Non-pigmented ciliary epithelial cell (primary cell): ENCODE data around the gene EPB41L4B.
"Not testable (repeated sequence)": the region's sequence is repeated elsewhere in the genome, so short reads cannot be mapped to it uniquely, and the experiment has no call there.

Experiments
- DNase-seq: peaks from one replicate; pipeline ENCODE4 v3.0.0-alpha.2; 2010; ENCODE audit warnings: low read depth

EPB41L4B gene

DNA sequence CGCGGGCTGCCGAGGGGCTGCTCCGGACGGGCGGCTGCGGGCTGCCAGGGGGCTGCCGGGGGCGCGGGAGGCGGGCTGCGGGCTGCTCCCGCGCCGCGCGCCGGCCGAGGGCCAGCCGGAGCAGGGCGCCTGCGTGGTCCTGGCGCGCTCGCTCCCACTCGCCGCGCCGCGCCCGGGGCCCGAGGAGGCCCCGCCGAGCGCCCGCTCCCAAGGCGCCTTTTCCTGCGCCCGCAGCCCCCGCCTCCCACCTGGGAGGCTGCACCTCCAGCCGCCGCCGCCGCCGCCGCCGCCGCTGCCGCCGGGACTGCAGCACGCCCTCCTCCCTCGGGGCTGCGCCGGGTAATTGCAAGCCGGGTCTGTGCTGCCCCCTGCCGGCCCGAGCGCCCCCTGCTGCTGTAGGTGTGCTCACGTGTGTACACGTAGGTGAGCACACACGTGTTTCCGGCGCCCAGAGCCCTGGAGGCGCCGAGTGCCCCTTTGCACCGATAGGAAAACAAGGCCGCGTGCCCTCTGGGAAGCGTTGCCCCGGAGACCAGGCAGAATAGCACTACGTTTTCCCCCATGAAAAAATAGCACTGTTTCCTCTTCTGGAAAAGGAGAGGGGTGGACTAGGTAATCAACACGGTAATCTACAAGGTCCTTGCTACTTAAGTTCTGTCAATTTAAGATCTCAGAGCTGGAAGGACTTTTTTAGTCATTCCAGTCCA is at the start of gene EPB41L4B:
Gene EPB41L4B, minus strand, starts transcription at position 318 of the 707 bp plus-strand sequence. CDS start 613 bp downstream, outside the sequence.
- no peak for DNase-seq

DNA sequence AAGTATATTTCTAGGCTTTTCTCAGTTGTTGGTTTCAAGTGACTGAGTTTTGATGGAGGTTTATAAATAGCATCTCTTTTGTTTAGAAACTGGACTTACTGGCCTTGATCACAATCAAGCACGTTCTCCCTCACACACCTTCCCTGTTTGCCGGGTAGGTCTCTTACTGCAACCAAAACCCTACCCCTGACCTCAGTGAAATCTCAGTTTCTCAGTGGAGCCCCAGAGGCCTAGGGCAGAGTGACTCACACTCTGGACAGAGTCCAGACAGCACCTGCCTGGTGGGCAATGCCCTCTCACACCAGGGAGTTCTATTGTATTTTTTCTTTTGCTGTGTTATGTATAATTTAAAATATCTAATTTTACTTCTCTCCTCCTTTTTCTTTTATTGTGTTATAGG is 48.4 kb upstream of the EPB41L4B start:
- DNase-seq: no peak

DNA sequence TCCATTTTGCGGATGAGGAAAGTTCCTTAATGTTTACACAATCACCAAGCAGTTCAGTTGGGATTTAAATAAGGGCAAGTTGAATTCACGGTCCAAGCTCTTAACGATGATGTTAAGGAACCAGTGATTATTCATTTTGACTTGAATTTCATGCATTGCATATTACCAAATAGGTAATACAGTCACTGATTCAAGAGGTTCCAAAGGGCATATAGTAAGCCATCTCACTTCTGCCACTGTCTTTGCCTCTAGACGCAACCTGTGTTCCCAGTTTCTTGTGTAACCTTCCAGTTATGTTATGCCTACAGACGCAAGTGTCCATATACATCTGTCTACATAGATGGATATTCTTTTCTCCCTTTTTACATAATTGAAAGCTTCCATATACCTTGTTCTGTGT is 39.9 kb upstream of the EPB41L4B start:
- no peak for DNase-seq

DNA sequence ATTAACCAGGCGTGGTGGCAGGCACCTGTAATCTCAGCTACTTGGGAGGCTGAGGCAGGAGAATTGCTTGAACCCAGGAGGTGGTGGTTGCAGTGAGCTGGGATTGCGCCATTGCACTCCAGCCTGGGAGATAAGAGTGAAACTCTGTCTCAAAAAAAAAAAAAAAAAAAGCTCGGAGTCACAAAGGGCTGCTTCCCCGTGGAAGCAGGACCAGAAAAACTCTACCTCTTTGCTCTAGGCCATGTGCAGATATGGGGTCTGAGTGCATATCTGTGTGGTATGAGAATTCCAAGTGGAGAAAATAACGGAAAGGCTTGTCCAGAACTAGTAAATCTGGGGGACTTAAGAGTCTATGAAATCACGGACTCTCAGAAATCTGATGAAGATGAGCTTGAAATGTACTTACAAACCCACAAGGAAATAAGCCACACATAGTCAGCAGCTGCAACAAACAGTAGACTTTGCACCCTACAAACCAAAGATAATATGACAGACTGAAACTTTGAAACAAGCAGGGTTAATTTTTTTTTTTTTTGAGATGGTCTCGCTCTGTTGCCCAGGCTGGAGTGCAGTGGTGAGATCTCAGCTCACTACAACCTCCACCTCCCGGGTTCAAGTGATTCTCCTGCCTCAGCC is 38.2 kb upstream of the EPB41L4B start:
- DNase-seq: not testable (repeated sequence)

DNA sequence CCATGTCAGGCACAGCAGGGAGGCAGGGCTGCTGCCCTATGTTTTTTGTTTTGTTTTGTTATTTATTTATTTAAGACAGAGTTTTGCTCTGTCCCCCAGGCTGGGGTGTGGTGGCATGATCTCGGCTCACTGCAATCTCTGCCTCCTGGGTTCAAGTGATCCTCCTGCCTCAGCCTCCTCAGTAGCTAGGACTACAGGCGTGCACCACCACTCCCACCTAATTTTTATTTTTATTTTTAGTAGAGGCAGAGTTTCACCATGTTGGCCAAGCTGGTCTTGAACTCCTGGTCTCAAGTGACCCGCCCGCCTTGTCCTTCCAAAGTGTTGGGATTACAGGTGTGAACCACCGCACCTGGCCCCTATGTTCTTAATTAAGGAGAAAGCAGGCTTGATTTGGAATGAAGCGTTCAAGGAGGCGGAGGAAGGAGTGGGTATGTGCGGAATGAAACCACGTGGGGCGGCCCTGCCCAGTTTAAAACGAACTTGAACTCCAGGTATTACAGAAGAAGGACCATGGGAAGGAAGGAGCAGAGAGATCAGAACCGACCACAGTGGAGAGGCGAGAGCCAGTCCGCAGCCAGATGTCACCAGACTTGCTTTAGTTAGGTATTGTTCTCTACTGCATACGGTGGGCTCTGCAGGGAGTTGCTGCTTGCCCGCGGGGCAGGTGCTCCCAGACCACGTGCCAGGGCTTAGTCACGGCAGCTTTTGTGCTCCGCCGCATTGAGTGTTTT is 34.9 kb upstream of the EPB41L4B start:
- no peak for DNase-seq

DNA sequence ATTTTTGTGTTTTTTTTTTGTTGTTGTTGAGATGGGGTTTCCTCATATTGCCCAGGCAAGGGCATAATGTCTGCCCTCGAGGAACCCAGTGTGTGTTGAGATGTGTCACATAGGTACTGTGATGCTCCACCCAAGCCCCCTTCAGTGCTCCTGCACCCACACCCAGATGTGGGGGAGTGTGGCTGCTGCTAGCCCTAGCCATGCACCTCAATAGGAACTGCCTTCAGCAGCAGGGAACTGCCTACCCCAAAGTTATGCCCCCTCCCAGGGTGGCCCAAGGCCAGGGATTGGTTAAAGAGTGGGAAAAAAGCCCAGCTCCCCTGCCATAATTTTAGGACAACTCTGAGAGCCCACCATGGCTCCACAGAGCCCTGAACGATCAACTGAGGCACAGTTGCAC is 33.3 kb upstream of the EPB41L4B start:
- no peak for DNase-seq

DNA sequence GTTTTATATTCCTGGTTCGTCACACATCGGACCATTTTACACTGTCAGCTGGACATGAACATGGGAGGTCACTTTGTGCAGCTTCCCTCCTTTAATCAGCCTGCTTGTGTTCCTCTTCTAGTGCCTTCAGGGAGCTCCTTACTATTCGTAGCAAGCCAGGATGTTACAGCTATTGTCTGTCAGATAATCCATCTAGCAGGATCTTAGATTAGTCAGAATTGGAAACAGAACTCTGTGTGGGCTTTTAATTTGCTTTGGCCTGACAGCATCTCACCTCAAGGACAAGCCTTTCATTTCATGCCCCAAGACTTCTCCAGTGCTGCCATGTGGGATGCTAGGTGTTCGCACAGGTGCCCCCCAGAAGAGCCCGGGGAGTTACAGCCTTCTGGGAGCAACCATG is 30.2 kb upstream of the EPB41L4B start:
- DNase-seq: no peak

DNA sequence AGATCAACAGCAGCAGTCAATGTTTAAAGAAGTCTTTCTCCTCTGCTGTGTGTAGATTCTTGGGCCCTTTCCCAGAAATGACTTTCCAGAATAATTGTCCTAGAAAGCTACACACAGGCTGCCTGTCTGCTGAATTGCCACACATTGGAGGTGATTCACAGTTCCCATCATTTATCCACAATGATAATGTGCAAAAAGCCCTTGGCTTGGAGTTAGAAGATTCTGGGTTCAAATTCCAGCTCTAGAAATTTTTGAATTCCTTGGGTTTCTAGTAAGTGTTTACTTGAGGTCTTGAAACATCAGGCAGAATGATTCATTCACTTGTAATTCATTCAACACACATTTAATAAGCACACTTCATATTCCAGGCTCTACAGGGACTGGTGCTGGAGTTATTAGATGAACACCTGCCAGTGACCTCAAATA is 28.6 kb upstream of the EPB41L4B start:
- peak; percentile 68 for DNase-seq

DNA sequence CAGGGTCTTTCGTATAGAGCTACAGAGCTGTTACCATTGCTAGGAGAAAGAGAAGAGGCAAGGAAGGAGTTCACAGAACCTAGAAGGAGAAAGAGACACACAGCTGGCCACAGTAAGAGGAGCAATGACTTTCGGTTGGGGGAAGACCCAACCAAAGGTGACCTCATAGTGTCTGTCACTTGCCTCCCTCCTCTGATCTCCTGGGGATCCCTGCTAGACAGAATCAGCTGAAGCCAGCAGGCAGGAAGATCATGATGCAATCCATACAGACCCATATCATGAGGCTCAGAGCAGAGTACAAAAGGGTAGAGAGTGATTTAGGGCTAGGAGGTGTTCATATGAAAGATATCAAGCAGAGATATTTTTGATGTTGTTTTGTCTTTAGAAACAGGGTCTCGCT is 26.0 kb upstream of the EPB41L4B start:
- DNase-seq: no peak

DNA sequence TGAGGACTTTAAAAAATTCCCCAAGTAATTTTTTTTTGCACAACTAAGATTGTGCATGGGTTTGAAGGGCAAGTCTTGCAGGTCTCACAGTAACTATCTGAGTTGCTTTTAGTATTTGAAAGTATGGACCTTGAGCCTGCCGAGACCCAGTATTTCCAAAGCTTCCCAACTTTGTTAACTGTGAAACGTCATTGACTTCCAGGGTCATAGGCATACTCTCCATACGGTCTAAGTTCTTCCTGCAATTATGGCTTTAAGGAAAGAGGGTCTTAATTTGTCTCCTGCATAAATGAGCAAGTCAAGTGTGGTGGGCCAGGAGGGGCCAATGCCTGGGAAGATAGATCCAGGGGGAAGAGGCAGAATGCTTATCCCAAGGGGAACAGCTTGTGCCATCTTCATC is 24.0 kb upstream of the EPB41L4B start:
- DNase-seq: no peak

DNA sequence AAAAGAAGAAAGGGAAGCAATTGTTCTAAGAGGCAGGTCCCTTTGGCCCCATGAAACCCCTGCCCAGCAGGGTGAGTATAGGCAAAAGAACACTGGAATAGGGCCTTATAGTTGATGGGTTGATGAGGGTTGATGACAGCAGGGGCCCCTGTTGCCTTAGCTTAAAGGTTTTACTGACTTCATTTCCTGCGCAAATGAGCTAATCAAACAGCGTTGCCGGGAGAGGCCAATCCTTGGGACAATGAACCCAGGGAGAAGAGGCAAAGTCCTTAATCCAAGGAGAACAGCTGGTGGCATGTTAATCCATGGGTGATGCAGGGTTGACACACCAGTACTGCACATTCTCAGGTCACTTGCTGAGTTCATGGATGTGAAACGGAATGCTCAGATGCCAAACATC is 22.0 kb upstream of the EPB41L4B start:
- DNase-seq: no peak

DNA sequence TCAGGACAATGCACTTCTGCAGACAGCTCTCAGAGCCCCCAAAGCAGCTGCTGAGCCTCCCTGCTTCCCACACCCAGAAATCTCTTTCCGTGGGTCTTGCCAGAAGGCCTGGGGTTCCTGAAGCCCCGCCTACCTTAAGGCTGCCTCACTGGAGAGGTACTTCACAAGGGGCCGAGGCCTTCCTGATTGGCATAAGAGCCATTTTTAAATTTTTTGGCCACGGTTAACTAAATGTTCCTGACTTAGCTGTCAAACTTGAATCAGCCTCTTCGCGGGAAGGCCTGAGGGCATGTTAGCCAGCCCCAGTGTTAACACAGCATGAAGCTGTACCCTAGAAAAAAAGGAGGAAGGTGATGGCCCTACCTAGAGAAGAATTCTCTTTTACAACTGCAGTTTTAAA is 20.7 kb upstream of the EPB41L4B start:
- DNase-seq: no peak

DNA sequence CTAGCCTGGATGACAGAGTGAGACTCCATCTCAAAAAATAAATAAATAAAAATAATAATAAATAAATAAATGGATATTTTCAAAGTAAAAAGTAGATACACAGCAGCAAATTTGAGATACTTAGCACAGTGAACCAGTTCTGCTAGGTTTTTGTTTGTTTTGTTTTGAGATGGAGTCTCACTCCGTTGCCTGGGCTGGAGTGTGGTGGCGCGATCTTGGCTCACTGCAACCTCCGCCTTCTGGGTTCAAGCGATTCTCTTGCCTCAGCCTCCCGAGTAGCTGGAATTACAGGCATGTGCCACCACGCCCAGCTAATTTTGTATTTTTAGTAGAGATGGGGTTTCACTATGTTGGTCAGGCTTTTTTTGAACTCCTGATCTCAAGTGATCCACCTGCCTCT is 20.1 kb upstream of the EPB41L4B start:
- DNase-seq: not testable (repeated sequence)

DNA sequence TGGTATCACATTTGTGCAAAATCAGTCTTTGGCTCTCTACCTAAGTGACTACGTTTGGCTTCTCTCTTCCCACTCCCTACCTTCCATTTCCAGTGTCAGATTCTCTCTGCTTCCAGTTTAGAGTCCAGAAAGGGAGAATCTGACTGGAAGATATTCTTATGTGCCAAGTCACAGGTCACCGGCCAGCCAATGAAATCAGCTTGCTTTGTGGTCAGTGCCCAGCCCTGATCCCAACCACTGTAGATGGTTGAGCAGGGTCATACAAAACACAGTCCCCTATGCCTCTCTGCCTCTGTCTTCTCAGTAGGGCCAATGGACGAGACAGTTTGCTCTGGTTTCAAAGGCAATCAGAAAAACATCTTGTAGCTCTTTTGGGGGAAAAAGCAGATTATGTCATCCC is 15.6 kb upstream of the EPB41L4B start:
- no peak for DNase-seq

DNA sequence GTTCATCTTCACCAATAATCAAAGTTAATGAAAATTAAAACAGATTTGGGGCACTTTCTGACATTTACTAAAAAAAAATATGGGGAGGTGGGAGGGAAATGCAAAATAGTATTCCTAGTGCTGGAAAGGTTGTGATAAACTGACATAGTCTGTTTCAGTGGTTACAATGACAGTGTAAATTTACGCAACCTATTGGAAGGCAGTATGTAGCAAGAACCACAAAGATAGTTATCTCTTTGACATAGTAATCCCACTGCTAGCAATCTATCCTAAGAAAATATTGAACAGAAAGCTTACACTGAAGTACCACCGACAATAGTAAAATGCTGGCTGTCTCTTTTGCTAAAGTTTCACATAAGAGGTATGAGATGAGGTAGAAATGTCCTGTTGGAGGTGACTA is 15.1 kb upstream of the EPB41L4B start:
- no peak for DNase-seq

DNA sequence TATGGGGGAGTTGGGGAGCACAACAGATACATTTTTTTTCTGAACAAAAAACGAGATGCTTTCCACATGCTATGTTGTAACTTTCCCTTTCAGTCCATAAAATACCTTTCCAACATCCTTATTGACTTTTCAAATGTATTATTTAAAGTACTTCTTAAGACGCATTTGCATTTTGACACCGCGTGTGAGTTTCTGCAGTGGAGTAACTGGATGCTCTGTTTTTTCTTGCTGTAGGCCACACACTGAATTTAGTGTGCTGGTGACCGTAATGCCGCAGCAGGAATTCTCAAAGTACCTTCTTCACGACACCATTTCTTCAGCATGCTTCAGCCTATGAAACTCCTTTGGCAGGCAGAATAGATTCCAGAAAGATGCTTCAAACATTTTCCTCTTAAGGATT is 14.3 kb upstream of the EPB41L4B start:
- no peak for DNase-seq

DNA sequence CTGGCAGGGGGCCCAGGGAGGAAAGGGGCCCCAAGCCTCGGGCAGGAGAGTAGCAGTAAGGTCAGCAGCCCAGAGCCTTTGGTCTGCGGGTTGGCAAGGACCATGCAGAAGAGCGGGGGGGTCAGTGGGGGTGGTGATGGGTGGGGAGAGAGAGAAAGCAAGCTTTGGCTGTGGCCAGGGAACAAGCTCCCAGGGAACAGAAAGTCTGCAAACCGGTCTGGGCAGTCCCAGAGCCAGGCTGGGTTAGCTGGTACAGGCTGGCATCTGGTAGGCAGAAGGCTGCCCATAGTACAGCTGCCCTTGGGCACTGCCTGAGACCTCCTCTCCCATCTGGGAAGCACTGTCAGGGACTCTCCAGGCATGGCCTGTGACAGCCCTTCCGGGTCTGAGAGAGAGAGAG is 10.5 kb upstream of the EPB41L4B start:
- no peak for DNase-seq

DNA sequence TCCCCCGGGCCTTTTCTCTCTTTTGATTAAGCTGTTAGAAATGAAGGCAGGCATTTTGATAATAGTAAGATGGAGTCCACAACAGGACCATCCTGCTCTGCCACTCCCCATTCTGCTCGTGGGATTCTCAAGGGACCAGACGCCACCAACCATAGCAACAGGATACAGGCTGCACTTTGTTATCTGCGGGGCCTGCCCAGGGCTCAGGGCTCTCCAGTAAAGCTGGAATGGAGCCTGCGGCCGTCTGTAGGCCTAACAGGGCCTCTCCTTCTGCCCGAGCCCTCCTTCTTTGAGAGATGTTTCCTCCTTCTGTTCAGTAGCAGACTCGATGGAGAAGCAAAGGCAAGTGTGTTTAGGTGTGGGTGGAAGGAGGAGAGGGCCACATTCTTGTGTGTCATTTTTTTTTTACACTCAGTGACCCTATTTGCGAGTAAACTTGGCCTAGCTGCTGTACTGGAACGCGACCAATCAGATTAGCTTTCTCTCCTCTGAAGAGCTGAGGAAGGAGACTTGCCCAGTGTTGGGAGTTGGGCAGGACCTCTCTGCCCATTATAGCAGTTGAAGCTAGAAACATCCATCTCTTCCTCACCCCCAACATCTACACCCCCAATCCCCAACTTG is 8.9 kb upstream of the EPB41L4B start:
- DNase-seq: no peak

DNA sequence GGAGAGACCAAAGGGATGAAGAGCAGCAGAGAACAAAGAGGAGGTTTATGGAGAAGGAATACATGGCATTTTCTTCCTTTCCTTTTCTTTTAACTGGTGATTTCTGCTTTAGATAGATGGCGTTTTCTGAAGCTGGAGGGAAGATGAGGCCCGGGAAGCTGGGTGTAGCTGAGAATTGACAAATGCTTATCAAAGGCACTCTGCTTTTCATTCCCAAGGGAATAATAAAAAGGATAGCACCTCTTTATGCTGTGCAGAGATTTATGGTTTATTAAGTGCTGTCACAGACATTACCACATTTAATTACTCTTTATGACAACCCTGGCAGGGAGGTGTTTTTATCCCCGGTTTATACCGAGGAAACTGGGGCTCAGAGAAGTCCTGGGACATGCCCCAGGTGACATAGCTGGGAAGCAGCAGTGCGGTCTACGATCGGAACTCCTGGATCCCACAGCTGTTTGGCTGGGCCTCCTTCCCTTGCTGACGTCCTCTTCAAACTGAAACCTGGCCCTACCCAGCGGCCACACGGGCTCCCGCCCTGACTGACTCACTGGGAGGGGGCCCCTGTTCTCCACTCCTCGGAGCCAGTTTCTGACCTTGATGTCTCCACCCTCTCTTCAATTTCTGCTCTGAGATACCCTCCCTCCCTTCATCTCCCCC is 8.2 kb upstream of the EPB41L4B start:
- DNase-seq: no peak

DNA sequence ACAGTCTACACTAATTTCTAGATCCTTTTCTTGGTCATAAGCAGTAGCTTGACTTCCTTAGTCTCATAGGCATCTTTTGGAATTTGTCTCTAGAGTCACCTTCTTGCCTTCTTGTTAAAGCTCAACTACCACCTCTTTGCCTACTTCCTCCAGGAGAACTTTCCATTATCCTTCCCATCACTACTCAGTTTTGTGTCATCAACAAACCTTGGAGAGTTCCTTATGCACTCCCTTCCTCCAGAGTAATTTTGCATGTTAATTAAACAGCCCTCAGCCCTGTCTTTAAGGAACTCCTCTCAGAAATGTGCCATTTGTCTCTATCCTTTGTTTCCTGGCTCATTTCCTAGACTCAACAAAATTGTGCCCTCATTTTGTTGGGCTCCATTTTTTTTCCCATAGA is 4.2 kb upstream of the EPB41L4B start:
- DNase-seq: no peak

DNA sequence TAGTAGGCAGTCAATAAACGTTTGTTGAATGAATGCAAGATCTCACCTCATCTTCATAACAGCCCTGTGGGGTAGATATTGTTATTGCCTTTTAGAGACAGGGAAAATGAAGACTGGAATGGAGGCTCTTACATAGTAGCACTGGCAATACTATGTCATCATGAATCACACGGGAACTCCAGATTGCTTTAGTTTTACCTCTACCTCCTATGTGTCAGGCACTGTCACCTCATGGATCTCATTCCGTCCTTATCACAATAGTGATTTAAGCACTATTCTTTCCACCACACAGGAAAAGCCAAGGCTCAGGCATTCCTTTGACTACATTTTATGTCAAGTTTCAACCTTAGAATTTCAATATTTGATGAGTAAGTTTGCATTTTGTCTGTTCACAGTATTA is 2.9 kb upstream of the EPB41L4B start:
- no peak for DNase-seq

DNA sequence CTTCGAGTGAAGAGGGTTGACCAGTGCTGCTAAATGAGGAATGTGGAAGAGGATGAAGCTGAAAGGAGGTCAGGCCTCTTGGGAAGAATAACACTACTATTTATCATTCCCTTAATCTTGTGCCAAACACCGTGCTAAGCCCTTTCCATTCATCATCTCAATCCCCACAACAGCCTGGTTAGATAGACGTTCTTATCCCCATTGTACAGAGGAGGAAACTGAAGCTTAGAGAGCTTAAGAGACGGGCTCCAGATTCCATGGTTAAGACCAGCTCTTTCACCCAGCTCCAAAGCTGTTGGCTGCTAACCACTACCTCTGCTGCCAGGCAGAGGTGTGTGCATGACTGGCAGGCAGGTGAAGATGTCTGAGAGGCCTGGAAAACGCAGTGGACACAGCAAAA is 868 bp upstream of the EPB41L4B start:
- DNase-seq: no peak
